IMR-90 (cell line): ENCODE measurements around the gene ATP2C2.

Experiments used
- CEBPB ChIP-seq: IDR thresholded peaks from 2 replicates; pipeline ENCODE4 v1.6.1; 2012; ENCODE audit warnings: low read depth, low read length, improper control_type of control experiment
- CTCF ChIP-seq: conservative IDR thresholded peaks from 2 replicates; pipeline ENCODE4 v1.5.1; 2012; ENCODE audit warnings: mild to moderate bottlenecking, low read depth, low read length, improper control_type of control experiment
- POLR2A ChIP-seq: IDR thresholded peaks from 2 replicates; pipeline ENCODE4 v1.6.1; 2012; ENCODE audit warnings: mild to moderate bottlenecking, low read depth, low read length
- RAD21 ChIP-seq: IDR thresholded peaks from 2 replicates; pipeline ENCODE4 v1.6.1; 2012; ENCODE audit warnings: low read length, improper control_type of control experiment
- RFX5 ChIP-seq: IDR thresholded peaks from 2 replicates; pipeline ENCODE4 v1.8.0; 2012; ENCODE audit warnings: low read depth, mild to moderate bottlenecking, low read length, moderate library complexity
- SMC3 ChIP-seq: fragments of 150-350 bp; IDR thresholded peaks from 2 replicates; pipeline ENCODE4 v1.6.1; 2016; ENCODE audit warnings: low read depth, mild to moderate bottlenecking, antibody characterized with exemption, low read length, moderate library complexity

GRCh38 chr16:84407588-84408313 lies 39.4 kb downstream of the ATP2C2 start:
- no peak for TF ChIP-seq CTCF
- TF ChIP-seq POLR2A: no peak
- no peak for TF ChIP-seq RAD21
- TF ChIP-seq SMC3: no peak
- no peak for TF ChIP-seq RFX5
- no peak for TF ChIP-seq CEBPB
